ENCODE data around the gene RGS10. TPM values are rescaled to one million over a fixed set of nuclear protein-coding genes. Genes with fewer than 3 reads are reported as not detected.

Gene RGS10
- total RNA-seq, 3 donors from 2014 or later: 34.0 to 39.2 (median 36.4) TPM

DNA sequence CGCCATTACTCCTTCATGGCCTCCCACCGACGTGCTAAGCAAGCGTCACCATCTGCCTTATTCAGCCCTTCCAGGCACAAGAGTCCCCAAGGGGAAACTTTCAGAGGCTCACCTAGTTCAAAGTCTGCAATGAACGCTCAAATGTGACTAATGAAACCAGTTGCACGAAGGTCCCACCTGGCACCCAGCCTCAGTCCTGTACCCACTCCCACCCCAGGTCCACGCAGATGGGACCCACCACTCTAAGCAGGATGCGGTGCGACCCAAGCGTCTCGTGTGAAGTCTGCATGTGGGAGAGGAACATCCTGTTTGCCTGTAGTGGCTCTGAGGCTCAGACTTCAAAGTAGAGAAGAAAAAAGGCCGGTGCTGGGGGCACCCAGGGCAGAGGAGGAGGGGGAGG is 40.3 kb downstream of the RGS10 start:
- H3K27me3 ChIP-seq: no peaks in the 10 kb centered on the region
- no peaks in the 10 kb centered on the region for H3K36me3 ChIP-seq
- no peaks in the 10 kb centered on the region for H3K9me3 ChIP-seq
- DNase-seq (ENCODE audit: low spot score in 2 of 2): no peak
- intact Hi-C loops (cut with DNase I; ENCODE audit: low total_unique reads): no loop called here
- H3K4me3 ChIP-seq: no peak overlapping the region
- H3K4me1 ChIP-seq: no peaks in the 10 kb centered on the region
- TF ChIP-seq, protein P1, sequence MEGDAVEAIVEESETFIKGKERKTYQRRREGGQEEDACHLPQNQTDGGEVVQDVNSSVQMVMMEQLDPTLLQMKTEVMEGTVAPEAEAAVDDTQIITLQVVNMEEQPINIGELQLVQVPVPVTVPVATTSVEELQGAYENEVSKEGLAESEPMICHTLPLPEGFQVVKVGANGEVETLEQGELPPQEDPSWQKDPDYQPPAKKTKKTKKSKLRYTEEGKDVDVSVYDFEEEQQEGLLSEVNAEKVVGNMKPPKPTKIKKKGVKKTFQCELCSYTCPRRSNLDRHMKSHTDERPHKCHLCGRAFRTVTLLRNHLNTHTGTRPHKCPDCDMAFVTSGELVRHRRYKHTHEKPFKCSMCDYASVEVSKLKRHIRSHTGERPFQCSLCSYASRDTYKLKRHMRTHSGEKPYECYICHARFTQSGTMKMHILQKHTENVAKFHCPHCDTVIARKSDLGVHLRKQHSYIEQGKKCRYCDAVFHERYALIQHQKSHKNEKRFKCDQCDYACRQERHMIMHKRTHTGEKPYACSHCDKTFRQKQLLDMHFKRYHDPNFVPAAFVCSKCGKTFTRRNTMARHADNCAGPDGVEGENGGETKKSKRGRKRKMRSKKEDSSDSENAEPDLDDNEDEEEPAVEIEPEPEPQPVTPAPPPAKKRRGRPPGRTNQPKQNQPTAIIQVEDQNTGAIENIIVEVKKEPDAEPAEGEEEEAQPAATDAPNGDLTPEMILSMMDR (IDR thresholded peaks at IDR 0.05): no peak
- TF ChIP-seq POLR2AphosphoS5 (IDR thresholded peaks at IDR 0.05) (no peak), POLR2A (IDR thresholded peaks at IDR 0.05) (no peak)
- H3K27ac ChIP-seq: no peak overlapping the region

- DNase-seq (ENCODE audit: low spot score in 2 of 2): no peak
- no peaks in the 10 kb centered on the region for H3K4me1 ChIP-seq
- H3K27ac ChIP-seq: no peak overlapping the region
- H3K27me3 ChIP-seq: no peaks in the 10 kb centered on the region
- H3K9me3 ChIP-seq: no peaks in the 10 kb centered on the region
- H3K4me3 ChIP-seq: no peak overlapping the region
- intact Hi-C loops (cut with DNase I; ENCODE audit: low total_unique reads): no loop called here
- TF ChIP-seq, protein P1 (IDR thresholded peaks at IDR 0.05): no peak
- no peak for TF ChIP-seq POLR2AphosphoS5 (IDR thresholded peaks at IDR 0.05)
- H3K36me3 ChIP-seq: no peaks in the 10 kb centered on the region
Observed at GRCh38 chr10:119501690-119502089, 40.8 kb downstream of the RGS10 start.

DNA sequence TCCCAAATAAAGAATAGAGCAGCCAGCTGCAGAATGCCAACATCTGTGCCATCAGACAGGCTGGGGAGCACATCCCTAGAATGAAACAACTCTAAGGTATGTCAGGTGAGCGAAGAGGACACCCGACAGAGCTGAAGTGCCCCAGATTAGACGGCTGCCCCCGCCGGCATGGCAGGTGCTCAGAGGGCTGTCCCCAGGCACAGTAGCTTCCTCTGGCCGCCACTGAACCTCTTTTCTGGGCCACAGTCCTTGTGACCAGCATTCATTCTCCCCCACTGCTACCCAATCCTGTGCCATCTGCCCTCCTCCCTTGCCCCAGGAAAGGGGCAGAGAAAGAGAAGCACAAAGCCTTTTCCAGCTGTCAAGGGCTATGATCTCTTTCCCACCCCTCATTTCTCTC is 41.7 kb downstream of the RGS10 start:
- no peak for DNase-seq (ENCODE audit: low spot score in 2 of 2)
- H3K27ac ChIP-seq: no peak overlapping the region
- intact Hi-C loops (cut with DNase I; ENCODE audit: low total_unique reads): no loop called here
- H3K36me3 ChIP-seq: no peaks in the 10 kb centered on the region
- H3K4me3 ChIP-seq: no peak overlapping the region
- no peaks in the 10 kb centered on the region for H3K27me3 ChIP-seq
- no peaks in the 10 kb centered on the region for H3K4me1 ChIP-seq
- H3K9me3 ChIP-seq: no peaks in the 10 kb centered on the region
- TF ChIP-seq POLR2AphosphoS5 (IDR thresholded peaks at IDR 0.05) (no peak), POLR2A (IDR thresholded peaks at IDR 0.05) (no peak)
- TF ChIP-seq, protein P1 (IDR thresholded peaks at IDR 0.05): no peak

DNA sequence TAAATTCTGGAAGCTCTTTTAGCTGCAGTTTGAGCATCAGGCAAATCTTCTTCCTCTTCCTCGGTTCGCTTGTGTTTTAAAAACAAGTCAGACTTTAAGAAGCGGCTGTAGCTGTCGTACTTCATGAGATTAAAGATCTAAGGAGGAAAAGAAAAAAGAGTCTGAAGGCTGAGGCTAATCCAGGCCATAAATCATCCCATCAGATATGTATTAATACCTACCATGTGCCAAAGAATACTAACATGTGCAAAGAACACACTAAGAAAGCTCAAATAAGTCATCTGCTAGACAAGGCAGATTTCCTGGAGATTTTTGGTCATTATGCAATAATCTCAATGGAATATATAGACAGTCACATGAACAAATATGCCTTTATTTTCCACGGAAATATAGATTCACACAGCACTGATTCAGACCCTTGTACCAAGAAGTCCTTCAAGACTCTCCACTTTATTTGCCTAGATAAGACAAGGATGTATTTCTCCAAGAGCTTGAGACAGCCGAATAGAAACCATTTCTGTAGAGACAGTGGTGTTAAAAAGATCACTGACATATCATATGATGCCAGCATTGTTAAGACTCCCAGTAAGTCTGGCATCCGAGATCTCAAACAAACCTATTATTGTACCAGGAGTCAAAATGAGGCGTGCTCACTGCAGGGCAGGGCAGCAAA is 42.3 kb downstream of the RGS10 start:
- no peak for DNase-seq (ENCODE audit: low spot score in 2 of 2)
- intact Hi-C loops (cut with DNase I; ENCODE audit: low total_unique reads): no loop called here
- Histone ChIP-seq H3K9me3 (no peaks in the 10 kb centered on the region), H3K27ac (no peak overlapping the region), H3K4me1 (no peaks in the 10 kb centered on the region), H3K36me3 (no peaks in the 10 kb centered on the region), H3K27me3 (no peaks in the 10 kb centered on the region), H3K4me3 (no peak overlapping the region)
- no peak for TF ChIP-seq POLR2A (IDR thresholded peaks at IDR 0.05)
- no peak for TF ChIP-seq POLR2AphosphoS5 (IDR thresholded peaks at IDR 0.05)
- TF ChIP-seq, protein P1 (IDR thresholded peaks at IDR 0.05): no peak

GRCh38 chr10:119499677-119500002 is 42.9 kb downstream of the RGS10 start:
- Histone ChIP-seq H3K36me3 (no peaks in the 10 kb centered on the region), H3K4me3 (no peak overlapping the region), H3K9me3 (no peaks in the 10 kb centered on the region), H3K4me1 (no peaks in the 10 kb centered on the region), H3K27ac (no peak overlapping the region), H3K27me3 (no peaks in the 10 kb centered on the region)
- DNase-seq (ENCODE audit: low spot score in 2 of 2): no peak
- intact Hi-C loops (cut with DNase I; ENCODE audit: low total_unique reads): no loop called here
- TF ChIP-seq, protein P1 (IDR thresholded peaks at IDR 0.05): no peak
- TF ChIP-seq POLR2A (IDR thresholded peaks at IDR 0.05) (no peak), POLR2AphosphoS5 (IDR thresholded peaks at IDR 0.05) (no peak)

Measured in breast epithelium (tissue), 4 donors.